T-helper 9 cell (primary cell): Measurements from ENCODE around the gene BRD3OS.

Experiments
- DNase-seq: peaks from one replicate; pipeline ENCODE4 v3.0.0-alpha.2; 2020

Gene BRD3OS

DNA sequence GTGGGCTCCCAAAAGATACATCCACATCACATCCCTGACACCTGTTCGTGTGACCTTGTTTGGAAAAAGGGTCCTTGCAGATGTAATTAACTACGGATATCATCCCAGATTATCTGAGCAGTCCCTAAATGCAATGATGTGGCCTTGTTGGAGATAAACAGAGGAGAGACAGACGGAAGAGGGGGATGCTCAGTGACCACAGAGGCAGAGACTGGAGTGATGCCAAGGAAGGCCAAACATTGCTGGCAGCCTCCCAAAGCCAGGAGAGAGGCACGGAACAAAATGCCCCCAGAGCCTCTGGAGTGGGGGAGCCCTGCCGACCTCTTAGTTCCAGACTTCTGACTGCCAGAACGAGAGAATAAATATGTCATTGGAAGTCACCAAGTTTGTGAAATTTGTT is 18.1 kb upstream of the BRD3OS start:
- DNase-seq: no peak

- DNase-seq: no peak
These were observed 17.7 kb upstream of the BRD3OS start for GRCh38 chr9:134007571-134007970.

GRCh38 chr9:134010310-134011173 is 14.7 kb upstream of the BRD3OS start:
- no peak for DNase-seq

- DNase-seq: no peak
These were observed 13.9 kb upstream of the BRD3OS start for GRCh38 chr9:134011401-134011800.

GRCh38 chr9:134014946-134015345 is 10.3 kb upstream of the BRD3OS start:
- DNase-seq: no peak

- no peak for DNase-seq
These were observed 978 bp upstream of the BRD3OS start for GRCh38 chr9:134024214-134024792.

GRCh38 chr9:134025606-134026541 is 593 bp downstream of the BRD3OS start:
- DNase-seq: peak; percentile 25

GRCh38 chr9:134026581-134026980 is 1.3 kb downstream of the BRD3OS start:
- DNase-seq: no peak

GRCh38 chr9:134026981-134027380 is 1.7 kb downstream of the BRD3OS start:
- DNase-seq: no peak

DNA sequence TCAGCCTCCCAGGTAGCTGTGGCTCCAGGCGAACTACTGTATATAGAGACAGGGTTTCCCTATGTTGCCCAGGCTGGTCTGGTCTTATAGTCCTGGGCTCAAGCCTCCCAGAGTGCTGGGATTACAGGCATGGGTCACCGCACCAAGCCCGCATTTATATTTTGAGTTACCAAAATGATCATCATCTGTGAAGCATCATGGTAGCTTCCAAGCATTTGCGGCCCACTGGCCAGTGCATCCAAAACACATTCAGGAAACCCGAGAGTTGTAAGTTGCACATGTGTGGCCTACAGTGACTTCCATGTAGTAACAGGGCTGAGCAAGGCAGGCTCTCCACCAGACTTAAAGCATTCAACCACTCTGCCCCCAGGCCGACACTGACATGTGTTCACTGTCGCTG is 2.3 kb downstream of the BRD3OS start:
- DNase-seq: no peak

- no peak for DNase-seq
These were observed 2.8 kb downstream of the BRD3OS start for GRCh38 chr9:134028076-134028475.

- no peak for DNase-seq
These were observed 3.4 kb downstream of the BRD3OS start for GRCh38 chr9:134028575-134029247.

- DNase-seq: no peak
These were observed 4.3 kb downstream of the BRD3OS start for GRCh38 chr9:134029248-134030226.

- DNase-seq: no peak
These were observed 5.7 kb downstream of the BRD3OS start for GRCh38 chr9:134030821-134031470.

- no peak for DNase-seq
These were observed 6.5 kb downstream of the BRD3OS start for GRCh38 chr9:134031783-134032182.

GRCh38 chr9:134032456-134033222 is 7.4 kb downstream of the BRD3OS start:
- DNase-seq: no peak

DNA sequence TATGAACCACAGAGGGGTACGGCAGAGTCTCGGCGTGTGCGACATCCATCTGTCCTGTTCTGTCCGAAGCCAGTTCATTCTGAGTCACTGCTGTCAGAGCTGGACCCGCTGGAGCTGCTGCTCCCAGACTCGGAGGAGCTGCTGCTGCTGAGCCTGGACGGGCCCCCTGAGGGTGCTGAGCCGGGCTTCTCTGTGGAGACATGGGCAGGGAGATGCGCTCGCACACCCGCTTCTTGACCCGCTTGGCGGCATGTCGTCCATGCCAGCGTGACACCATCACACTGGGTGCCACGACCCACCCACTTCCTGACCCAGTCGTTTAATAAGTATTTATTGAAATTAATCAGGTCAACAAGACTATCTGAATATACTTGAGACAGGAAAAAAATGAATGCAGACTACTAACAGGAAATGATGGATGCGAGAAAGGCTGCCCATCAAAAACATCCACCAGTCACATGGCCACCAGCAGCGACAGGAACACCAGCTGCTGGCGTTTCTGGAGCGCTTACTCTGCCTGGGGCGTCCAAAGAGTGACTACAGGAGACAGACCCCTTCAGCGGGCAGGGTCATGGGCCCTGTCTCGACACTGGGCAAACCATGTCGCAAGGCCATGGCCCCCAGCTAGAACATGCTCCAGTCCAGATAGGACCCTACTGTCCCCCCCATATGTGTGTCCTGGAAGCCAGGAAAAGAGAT is 8.4 kb downstream of the BRD3OS start:
- DNase-seq: no peak

DNA sequence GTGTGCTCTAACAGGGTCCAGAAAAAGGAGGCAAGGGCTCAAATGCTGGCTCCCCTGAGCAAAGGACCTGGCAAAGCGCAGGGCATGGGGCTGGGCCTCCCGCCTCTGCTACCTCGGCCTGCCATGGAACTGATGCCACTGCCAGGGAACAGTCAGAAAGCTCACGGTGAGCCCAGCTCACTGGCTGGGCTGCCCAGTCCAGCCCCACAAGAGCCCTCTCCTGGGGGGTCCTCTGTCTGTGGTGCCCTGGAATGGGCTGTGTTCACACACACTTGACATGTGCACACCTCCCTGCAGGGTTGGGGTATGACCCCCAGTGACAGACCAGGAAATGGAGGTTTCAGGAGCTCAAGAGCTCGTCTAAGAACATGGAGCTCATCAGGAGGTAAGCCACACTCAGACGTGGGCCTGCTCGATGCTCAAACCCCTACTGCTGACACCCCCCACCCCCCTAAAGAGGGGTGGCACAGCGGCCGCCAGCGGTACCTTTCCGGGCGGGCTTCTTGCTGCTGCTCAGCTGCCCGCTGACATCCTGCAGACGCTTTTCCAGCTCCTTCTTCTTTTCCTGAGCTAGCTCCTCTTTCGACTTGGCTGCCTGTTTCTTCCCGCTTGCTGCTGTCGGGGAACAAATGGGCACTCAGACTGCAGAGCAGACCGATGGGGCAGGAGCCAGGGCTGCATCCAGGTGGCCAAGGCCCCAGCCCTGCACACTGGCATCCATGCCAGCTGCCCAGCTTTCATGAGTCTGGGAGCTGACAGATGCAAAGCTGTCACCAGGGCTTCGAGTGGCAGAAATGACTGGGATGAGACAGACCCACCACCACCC is 9.1 kb downstream of the BRD3OS start:
- no peak for DNase-seq
